ENCODE data around the gene POLR3B.
"Not testable (repeated sequence)": the region's sequence is repeated elsewhere in the genome, so short reads cannot be mapped to it uniquely, and the experiment has no call there.

DNA sequence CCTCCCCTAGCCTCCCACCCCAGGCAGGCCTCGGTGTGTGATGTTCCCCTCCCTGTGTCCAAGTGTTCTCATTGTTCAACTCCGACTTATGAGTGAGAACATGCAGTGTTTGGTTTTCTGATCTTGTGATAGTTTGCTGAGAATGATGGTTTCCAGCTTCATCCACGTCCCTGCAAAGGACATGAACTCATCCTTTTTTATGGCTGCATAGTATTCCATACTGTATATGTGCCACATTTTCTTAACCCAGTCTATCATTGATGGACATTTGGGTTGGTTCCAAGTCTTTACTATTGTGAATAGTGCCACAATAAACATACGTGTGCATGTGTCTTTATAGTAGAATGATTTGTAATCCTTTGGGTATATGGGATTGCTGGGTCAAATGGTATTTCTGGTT lies 108.1 kb downstream of the POLR3B start:
- TF ChIP-seq POLR2A, POLR2AphosphoS5 (IDR thresholded peaks at IDR 0.05): not testable (repeated sequence)
